Frontal cortex (tissue), 4 donors: ENCODE measurements around the gene TMEM63C. TPM values are rescaled to one million over a fixed set of nuclear protein-coding genes. Genes with fewer than 3 reads are reported as not detected.

Experiments used
- DNase-seq, 2 donors: peaks; one replicate each; pipeline ENCODE4 v3.0.0; 2012; ENCODE audit warnings: low spot score in 2 of 2
- FAIRE-seq: peaks from 2 replicates; lab custom pipeline; 2012; peaks lifted over from hg19 to GRCh38; lab: Jason Lieb, UNC
- total RNA-seq: library from RNA; depleted of rRNA; stranded (reverse); fragments of >200 nt; gene quantifications from one replicate; pipeline ENCODE4 v1.2.3, GENCODE V29; 2014
- donor health status: control.
- donor health status: control.
- donor health status: control.

Gene TMEM63C
- total RNA-seq, 1 donor from 2014 or later: 8.6 TPM

- FAIRE-seq (no peak), DNase-seq (no peak)
Measured at GRCh38 chr14:77241955-77242354, 60.4 kb downstream of the TMEM63C start.

DNA sequence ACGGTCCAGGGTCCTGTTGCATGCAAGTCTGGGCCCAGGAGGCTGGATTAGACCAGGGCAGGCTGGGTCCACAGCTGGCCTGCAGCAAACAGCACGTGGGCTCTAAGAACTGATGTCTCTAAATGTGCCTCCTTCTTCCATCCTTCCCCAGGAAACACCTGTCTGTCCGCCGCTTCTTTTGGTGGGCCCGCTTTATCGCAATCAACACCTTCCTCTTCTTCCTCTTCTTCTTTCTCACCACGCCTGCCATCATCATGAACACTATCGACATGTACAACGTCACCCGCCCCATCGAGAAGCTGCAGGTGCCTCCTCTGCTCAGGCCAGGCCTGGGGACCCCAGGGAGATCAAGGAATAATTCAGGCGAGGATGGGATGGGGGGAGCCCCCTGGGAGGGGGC, 61.2 kb downstream of the TMEM63C start:
- FAIRE-seq: no peak
- DNase-seq: no peak

DNA sequence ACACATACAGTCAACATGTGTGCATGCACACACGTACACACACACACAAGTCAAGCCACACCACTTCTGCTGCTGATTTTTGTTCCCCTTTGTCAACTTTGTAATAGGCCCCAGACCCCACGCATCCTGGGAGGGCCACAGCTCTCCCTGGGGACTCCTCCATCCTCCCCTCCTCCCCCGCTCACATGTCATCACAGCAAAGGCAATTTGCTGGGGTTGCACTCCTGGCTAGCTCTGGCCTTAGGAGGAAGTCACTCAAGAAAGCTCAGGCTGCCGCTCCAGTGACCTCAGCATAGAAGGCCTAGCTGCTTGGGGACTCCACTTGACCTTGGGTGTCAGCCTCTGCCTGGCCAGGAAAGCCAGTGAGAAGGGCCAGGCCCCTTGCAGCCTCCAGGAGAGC, 62.3 kb downstream of the TMEM63C start:
- no peak for FAIRE-seq
- no peak for DNase-seq

- no peak for DNase-seq
- no peak for FAIRE-seq
Measured at GRCh38 chr14:77245820-77246219, 64.2 kb downstream of the TMEM63C start.

DNA sequence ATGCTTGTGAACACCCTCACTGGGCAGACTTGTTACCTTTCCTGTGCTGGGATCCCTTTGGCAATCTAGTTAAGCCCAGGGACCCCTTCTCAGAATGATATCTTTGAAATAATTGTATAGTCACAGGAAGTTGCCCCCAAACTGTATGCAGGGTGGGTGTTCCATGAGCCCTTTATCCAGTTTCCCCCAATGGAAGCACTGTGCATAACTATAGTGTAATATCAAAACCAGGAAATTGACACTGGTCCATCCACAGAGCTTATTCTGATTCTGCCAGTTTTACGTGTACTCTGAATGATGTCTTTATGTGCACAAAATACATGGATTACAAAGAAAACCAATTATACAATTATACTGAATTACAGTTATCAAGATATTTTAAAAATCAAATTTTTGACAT, 65.2 kb downstream of the TMEM63C start:
- no peak for FAIRE-seq
- no peak for DNase-seq

DNA sequence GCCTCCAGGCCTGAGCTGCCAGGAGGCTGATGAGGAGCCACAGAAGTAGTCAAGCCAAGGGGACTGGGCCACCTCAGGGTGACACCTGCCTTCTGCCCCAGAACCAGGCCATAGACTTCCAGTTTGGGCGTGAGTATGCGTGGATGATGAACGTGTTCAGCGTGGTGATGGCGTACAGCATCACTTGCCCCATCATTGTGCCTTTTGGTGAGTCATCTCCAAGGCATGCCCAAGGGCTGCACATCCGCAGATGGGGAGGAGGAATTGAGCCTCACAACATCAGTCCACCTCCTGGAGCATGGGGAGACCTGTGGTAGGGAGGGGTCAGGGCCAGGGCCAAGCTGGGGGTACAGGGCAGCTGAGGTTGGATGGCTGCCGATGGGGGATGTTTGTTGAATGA, 67.1 kb downstream of the TMEM63C start:
- no peak for FAIRE-seq
- DNase-seq: no peak

DNA sequence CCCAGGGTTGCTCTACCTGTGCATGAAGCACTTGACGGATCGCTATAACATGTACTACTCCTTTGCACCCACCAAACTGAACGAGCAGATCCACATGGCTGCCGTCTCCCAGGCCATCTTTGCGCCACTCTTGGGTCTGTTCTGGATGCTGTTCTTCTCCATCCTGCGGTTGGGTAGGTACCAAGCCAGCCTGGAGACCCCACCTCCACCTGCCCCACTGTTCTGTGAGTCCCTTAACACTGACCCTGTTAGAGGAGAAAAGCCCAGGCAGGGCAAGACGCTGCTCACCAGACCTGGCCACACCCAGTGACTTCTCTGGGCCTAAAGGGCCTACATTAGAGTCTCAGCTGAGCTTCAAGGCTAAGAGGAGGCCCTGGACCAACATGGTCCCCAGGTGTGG, 67.7 kb downstream of the TMEM63C start:
- FAIRE-seq (no peak), DNase-seq (no peak)

DNA sequence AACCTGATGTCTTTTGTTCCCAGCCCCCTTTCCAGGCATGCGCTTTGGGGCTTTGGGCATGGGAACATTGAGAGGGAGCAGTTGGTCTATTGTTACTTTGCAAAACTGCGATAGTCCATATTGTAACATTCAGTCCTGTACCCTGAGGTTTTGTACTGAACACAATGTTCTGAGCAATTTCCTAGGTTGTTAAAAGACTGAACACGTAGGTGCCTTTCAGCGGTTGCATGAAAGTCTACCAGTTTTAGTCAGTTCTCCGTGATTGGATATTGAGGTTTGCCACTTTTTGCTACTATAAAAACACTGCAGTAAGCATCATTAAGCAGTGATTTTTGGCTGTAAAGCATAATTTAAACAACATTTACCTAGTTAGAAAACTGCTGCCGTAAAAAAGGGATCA, 69.3 kb downstream of the TMEM63C start:
- no peak for FAIRE-seq
- no peak for DNase-seq

- no peak for FAIRE-seq
- no peak for DNase-seq
Measured at GRCh38 chr14:77251870-77252269, 70.3 kb downstream of the TMEM63C start.

DNA sequence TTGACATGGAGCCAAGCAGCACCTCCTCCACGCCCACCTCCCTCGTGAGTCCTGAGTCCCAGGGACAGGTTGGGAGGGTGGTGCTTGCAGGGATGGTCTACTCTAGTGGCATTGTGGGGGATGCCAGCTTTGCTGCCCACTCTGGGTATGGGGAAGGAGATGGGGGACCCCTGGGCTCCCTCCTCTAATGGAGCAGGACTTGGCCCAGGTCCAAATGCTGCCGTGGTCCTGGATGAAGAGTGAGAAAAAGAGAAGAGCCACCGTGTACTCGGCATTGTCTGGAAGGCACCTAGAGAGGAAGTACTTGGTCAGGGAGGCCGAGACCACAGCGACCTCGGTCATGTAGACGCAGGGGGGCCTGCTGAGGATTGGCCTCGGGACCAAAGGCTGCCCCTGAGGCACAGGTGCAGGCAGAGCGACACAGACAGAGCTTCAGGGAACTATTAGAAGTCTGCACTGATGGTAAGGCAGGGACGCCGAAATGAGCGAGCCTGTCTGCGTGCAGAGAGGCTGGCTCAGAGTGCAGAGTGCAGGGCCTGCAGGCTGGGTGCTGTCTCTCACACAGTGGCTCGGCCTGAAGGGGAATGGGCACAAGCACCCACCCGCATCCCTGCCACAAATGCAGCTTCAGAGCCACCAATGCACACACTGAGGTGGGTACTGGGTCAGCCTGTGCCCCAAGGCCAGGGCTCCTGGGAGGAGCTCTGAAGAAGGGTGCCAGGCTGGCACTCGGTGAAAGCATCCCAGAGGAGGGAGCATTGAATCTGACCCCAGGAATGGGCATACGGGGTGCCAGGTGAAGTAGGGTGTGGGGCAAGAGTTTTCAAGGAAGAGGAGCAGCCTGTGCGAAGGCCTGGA, 72.0 kb downstream of the TMEM63C start:
- no peak for FAIRE-seq
- no peak for DNase-seq

DNA sequence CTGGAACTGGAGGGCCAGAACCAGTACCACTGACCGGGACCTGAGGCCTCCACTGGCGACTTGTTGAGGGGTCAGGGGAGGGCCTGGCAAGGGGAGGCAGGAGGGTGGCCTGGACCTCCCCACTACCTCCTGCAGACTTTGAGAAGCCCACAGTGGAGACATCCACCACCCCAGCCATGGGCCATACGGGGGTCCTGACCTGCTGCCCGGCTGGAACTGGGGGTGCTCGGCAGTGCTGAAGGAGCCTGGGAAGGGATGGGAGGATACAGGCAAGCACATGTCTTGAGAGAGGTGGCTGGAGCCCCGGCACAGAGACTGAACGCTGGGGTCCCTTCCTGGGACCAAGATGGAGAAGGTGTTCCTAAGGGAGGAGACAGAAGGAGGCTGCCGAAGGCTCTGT, 75.1 kb downstream of the TMEM63C start:
- DNase-seq: no peak
- FAIRE-seq: no peak

DNA sequence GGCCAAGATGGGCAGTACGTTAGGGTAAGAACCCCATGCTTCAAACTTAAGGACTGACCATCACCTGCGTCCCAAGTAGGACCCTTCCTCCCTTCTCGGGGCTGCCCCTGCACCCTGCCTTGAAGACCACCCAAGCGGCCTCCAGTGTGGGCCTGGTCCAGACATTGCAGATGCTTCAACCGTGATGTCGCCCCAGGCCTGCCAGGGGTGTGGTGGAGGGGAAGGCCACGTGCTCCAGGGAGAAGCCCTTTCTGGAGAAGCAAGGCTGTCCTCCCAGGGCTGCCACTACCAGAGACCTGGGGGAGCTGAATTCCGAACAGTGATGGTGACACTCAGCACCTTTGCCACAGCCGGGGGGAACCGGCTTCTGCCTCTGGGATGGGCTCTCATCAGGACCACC, 76.1 kb downstream of the TMEM63C start:
- FAIRE-seq: no peak

GRCh38 chr14:77258566-77258965, 77.0 kb downstream of the TMEM63C start:
- FAIRE-seq (no peak), DNase-seq (no peak)

More for the DNA sequence above, 76.1 kb downstream of the TMEM63C start:
- DNase-seq: no peak

GRCh38 chr14:77259025-77259715, 77.6 kb downstream of the TMEM63C start:
- no peak for FAIRE-seq

GRCh38 chr14:77260199-77260598, 78.6 kb downstream of the TMEM63C start:
- FAIRE-seq (no peak), DNase-seq (no peak)

More at GRCh38 chr14:77259025-77259715, 77.6 kb downstream of the TMEM63C start:
- DNase-seq: no peak

GRCh38 chr14:77260631-77261030, 79.0 kb downstream of the TMEM63C start:
- FAIRE-seq (no peak), DNase-seq (no peak)

GRCh38 chr14:77264466-77265186, 83.0 kb downstream of the TMEM63C start:
- FAIRE-seq (no peak), DNase-seq (no peak)

DNA sequence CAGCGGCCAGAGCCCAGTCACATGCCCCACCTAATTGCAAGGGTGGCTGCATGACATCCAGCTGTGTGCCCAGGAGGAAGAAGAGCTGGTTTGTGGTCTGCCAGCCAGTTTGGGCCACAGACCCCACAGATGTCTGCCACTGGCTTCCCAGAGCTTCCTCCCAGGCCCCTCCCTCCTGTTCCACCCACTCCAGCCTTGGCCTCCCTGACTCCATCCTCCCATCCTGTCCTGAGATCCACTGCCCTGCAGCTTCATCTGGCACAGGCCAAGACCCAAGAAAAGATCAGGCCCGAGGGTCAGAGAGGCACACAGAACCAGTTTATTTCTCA, 83.6 kb downstream of the TMEM63C start:
- FAIRE-seq (no peak), DNase-seq (no peak)

DNA sequence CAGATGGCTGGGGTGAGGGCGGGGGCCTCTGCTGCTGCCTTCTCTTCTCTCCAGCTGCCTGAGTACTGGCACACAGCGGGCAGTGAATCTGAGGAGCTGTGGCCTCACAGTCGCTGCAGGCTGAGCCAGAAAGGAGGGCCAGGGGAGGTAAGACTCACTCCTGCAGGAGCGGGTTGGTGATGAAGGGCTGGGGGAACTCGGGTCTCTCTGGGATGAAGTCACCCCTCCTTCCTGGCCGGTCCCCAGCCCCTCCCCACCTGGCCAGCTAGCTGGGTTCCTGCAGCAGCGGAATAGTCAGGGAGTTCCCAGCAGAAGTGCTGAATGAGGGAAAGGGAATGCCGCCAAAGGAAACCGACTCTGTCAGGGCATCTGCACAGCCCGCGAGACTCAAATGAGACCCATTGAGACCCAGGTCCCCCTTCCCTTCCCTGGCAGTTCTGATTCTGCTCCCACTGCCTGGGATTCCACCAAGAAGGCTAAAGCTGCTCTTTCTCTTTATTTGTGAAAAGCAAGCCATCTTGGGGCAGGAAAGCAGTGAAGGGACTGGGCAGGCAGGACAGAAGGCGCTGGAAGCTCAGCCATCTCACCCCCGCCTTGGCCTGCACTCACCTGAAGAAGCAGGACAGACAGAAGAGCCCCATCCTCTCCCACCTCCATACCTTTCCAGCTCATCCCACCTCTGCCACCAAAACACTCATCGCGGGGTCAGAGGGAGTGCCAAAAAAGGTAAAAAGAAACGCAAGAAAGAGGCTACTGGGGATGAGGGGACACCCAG, 84.2 kb downstream of the TMEM63C start:
- DNase-seq (no peak), FAIRE-seq (no peak)

DNA sequence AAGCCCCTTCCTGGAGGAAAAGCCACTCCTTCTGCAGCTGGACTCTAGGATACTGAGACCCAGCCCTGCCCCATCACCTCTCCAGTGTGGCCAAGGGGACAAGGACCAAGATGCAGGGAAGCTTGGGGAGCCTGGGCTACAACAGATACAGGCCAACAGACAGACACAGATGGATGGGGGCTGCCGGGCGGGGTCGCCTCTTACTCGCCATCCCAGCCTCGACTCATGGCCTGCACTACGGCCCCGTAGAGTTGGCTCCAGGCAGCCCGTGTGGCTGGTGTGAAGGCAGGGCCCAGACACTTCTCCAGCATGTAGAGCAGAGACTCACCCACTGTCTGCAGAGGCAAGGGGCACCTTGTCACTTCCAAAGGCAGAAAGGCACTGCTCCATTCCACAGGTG, 84.7 kb downstream of the TMEM63C start:
- FAIRE-seq (no peak), DNase-seq (no peak)
